Testis (tissue), 3 donors: ENCODE data around the gene ZBTB7C. TPM values are rescaled to one million over a fixed set of nuclear protein-coding genes. Genes with fewer than 3 reads are reported as not detected.

ENCODE experiments used
- DNase-seq: peaks from one replicate; pipeline ENCODE4 v3.0.0-alpha.2; 2019
- H3K27ac ChIP-seq, 2 donors: fragments of 200-600 bp; sonication (generic); one replicate each; pipeline ENCODE4 v1.5.1; 2019
- H3K27me3 ChIP-seq: fragments of 200-600 bp; sonication (generic); one replicate; pipeline ENCODE4 v1.5.1; 2019
- H3K36me3 ChIP-seq: fragments of 200-600 bp; sonication (generic); one replicate; pipeline ENCODE4 v1.5.1; 2017; ENCODE audit warnings: low read depth; ENCODE audit errors: missing control alignments
- H3K4me1 ChIP-seq: fragments of 200-600 bp; sonication (generic); one replicate; pipeline ENCODE4 v1.5.1; 2019
- H3K4me3 ChIP-seq, 2 donors: fragments of 200-600 bp; sonication (generic); one replicate each; pipeline ENCODE4 v1.5.1; 2017 to 2019
- H3K9me3 ChIP-seq: fragments of 200-600 bp; sonication (generic); one replicate; pipeline ENCODE4 v1.5.1; 2017
- CTCF ChIP-seq, 3 experiments: fragments of 450-650 bp in 2 of 3; fragments of 200-600 bp in 1 of 3; sonication (generic) in 1 of 3; IDR thresholded peaks; one replicate each; pipeline ENCODE4 v1.5.1; 2016 to 2019; ENCODE audit warnings: antibody characterized with exemption in 3 of 3, mild to moderate bottlenecking in 2 of 3, moderate library complexity in 1 of 3
- POLR2A ChIP-seq: fragments of 450-650 bp; IDR thresholded peaks from one replicate; pipeline ENCODE4 v1.6.1; 2017; ENCODE audit warnings: antibody characterized with exemption, mild to moderate bottlenecking, moderate library complexity
- WGBS, 2 donors: methylation state at CpG; one replicate each; pipeline ENCODE4 v1.1.5; 2018; 5-methylcytosine and 5-hydroxymethylcytosine counted together
- intact Hi-C: fragments of 100-400 bp; cut with DNase I; formaldehyde crosslinking; loops from one replicate; pipeline ENCODE4 v1.15.1; 2023; ENCODE audit warnings: low total_unique reads
- polyA plus RNA-seq: library from polyadenylated mRNA; stranded (reverse); fragments of 350-450 nt; fragmentation: Illumina TruSeq; extraction: RNeasy Lipid Tissue Mini Kit (QIAGEN cat#74804); gene quantifications from one replicate; pipeline ENCODE4 v1.2.3, GENCODE V29; 2014; ENCODE audit warnings: low read depth, low replicate concordance; ENCODE audit not compliant: insufficient read depth
- total RNA-seq, 2 donors: library from RNA; depleted of rRNA; stranded (reverse); fragments of >200 nt; gene quantifications; one replicate each; pipeline ENCODE4 v1.2.3, GENCODE V29; 2016

ZBTB7C gene
- total and polyA plus RNA-seq, 3 donors from 2014 or later, result 14.1 to 65.4 (median 42.4) TPM

- Histone ChIP-seq H3K27me3 (no peaks in the 10 kb centered on the region), H3K27ac (no peak overlapping the region), H3K36me3 (no peaks in the 10 kb centered on the region), H3K9me3 (no peaks in the 10 kb centered on the region), H3K4me1 (peaks cover 18% of the 10 kb centered on the region), H3K4me3 (no peak overlapping the region)
- TF ChIP-seq CTCF (IDR thresholded peaks at IDR 0.05) (no peak), POLR2A (no peak)
- WGBS, 2 donors, result 62 to 64% methylated on average over 3 of the region's 3 CpGs
- DNase-seq, result no peak
- intact Hi-C loops, result no loop called here
Measured at GRCh38 chr18:48359626-48360025, 49.6 kb downstream of the ZBTB7C start.

- H3K4me3 ChIP-seq, result no peak overlapping the region
- H3K9me3 ChIP-seq, result no peaks in the 10 kb centered on the region
- peaks cover 18% of the 10 kb centered on the region for H3K4me1 ChIP-seq
- intact Hi-C loops, result no loop called here
- TF ChIP-seq POLR2A, result no peak
- TF ChIP-seq CTCF (IDR thresholded peaks at IDR 0.05), result no peak
- no peak overlapping the region for H3K27ac ChIP-seq
- H3K36me3 ChIP-seq, result no peaks in the 10 kb centered on the region
- no peak for DNase-seq
- H3K27me3 ChIP-seq, result no peaks in the 10 kb centered on the region
- 77 to 84% methylated on average over 3 of the region's 3 CpGs for WGBS, 2 donors
Measured at GRCh38 chr18:48358868-48359267, 50.3 kb downstream of the ZBTB7C start.

- Histone ChIP-seq H3K27me3 (no peaks in the 10 kb centered on the region), H3K4me3 (no peak overlapping the region), H3K27ac (no peak overlapping the region), H3K36me3 (no peaks in the 10 kb centered on the region), H3K4me1 (peaks cover 18% of the 10 kb centered on the region), H3K9me3 (no peaks in the 10 kb centered on the region)
- TF ChIP-seq POLR2A (no peak), CTCF (IDR thresholded peaks at IDR 0.05) (no peak)
- WGBS, 2 donors, result 62 to 66% methylated on average over 11 of the region's 11 CpGs
- peak; percentile 6 for DNase-seq
- intact Hi-C loops, result no loop called here
Measured at GRCh38 chr18:48356909-48357631, 52.1 kb downstream of the ZBTB7C start.

GRCh38 chr18:48356151-48356745, 52.9 kb downstream of the ZBTB7C start:
- peak; percentile 12 for DNase-seq
- no peaks in the 10 kb centered on the region for H3K9me3 ChIP-seq
- no peak overlapping the region for H3K27ac ChIP-seq
- 80 to 87% methylated on average over 5 to 7 of the region's 7 CpGs for WGBS, 2 donors
- intact Hi-C loops, result no loop called here
- H3K4me3 ChIP-seq, result no peak overlapping the region
- H3K4me1 ChIP-seq, result peaks cover 18% of the 10 kb centered on the region
- H3K27me3 ChIP-seq, result no peaks in the 10 kb centered on the region
- TF ChIP-seq POLR2A (no peak), CTCF (IDR thresholded peaks at IDR 0.05) (no peak)
- H3K36me3 ChIP-seq, result no peaks in the 10 kb centered on the region
